Neural progenitor cell (in vitro differentiated cells): ENCODE data around the gene KNDC1.

Experiments used
- EZH2 ChIP-seq: fragments of 200-600 bp; sonication (generic); IDR thresholded peaks from 2 replicates; pipeline ENCODE4 v1.6.1; 2017; ENCODE audit warnings: antibody characterized with exemption, mild to moderate bottlenecking, moderate library complexity
- EZH2phosphoT487 ChIP-seq: fragments of 200-600 bp; sonication (generic); IDR thresholded peaks from 2 replicates; pipeline ENCODE4 v1.6.1; 2017; ENCODE audit warnings: antibody characterized with exemption
- TF ChIP-seq, protein P1 (sequence below): fragments of 200-600 bp; sonication (generic); IDR thresholded peaks from 2 replicates; pipeline ENCODE4 v1.5.1; 2017; ENCODE audit warnings: antibody characterized with exemption, mild to moderate bottlenecking

DNA sequence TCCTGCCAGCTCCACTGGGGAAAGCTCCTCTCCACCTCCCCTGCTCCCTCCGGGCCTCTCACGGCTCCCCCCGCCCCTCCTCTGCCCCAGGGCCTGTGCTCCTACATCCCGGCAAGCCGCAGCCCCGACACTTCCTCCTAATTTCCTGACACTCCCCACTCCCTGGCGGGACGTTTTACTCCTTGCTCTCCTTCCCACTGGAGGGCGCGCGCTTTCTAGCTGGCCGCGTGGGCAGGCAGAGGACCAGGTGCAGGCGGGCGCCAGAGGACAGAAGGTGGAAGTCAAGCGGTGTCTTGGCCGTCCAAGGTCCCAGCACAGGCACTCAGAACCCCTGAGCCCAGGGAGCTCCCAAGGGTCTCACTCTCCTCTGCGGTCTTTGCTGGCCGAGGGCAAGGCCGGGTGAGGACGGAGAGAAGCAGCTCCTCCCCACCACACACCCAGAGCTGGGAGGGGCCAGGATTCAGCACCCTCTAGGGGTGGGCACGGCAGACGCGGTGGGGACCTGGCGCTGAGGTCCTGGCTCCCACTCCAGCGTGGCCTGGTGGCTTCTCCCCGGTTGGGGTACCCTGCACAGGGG lies 97.6 kb downstream of the KNDC1 start:
- TF ChIP-seq EZH2 (no peak), EZH2phosphoT487 (no peak)
- TF ChIP-seq, protein P1, sequence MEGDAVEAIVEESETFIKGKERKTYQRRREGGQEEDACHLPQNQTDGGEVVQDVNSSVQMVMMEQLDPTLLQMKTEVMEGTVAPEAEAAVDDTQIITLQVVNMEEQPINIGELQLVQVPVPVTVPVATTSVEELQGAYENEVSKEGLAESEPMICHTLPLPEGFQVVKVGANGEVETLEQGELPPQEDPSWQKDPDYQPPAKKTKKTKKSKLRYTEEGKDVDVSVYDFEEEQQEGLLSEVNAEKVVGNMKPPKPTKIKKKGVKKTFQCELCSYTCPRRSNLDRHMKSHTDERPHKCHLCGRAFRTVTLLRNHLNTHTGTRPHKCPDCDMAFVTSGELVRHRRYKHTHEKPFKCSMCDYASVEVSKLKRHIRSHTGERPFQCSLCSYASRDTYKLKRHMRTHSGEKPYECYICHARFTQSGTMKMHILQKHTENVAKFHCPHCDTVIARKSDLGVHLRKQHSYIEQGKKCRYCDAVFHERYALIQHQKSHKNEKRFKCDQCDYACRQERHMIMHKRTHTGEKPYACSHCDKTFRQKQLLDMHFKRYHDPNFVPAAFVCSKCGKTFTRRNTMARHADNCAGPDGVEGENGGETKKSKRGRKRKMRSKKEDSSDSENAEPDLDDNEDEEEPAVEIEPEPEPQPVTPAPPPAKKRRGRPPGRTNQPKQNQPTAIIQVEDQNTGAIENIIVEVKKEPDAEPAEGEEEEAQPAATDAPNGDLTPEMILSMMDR = peak; percentile 39
